Common myeloid progenitor, CD34-positive (primary cell): ENCODE results near the gene WHRN.

Experiments
- CTCF ChIA-PET: fragments of 350-600 bp; sonication (Branson Sonifier 250); formaldehyde crosslinking; loops from one replicate; lab custom pipeline; 2021; ENCODE audit warnings: antibody characterized with exemption; lab: Charles Lee
- POLR2A ChIA-PET: fragments of 350-600 bp; sonication (Branson Sonifier 250); formaldehyde crosslinking; loops from one replicate; lab custom pipeline; 2021; ENCODE audit warnings: antibody characterized with exemption; lab: Charles Lee
- DNase-seq, 3 donors: peaks; one replicate each; pipeline versions ENCODE4 v3.0.0 to v3.0.0-alpha.2; 2013
- H3K27ac ChIP-seq, 2 experiments: 1 replicate in 1 of 2; 2 replicates in 1 of 2; pipeline ENCODE4 v1.7.0; 2013; ENCODE audit warnings: inconsistent platforms in 2 of 2, low read length in 2 of 2, mild to moderate bottlenecking in 2 of 2, low read depth in 1 of 2, moderate library complexity in 1 of 2; ENCODE audit not compliant: severe bottlenecking in 2 of 2, insufficient read depth in 1 of 2, poor library complexity in 1 of 2
- H3K27me3 ChIP-seq, 5 experiments: replicated peaks in 2 of 5; 1 replicate in 3 of 5; 2 replicates in 2 of 5; pipeline versions ENCODE4 v1.6.1 to v1.7.0; 2013; ENCODE audit warnings: low read length in 4 of 5, mild to moderate bottlenecking in 2 of 5, moderate library complexity in 2 of 5, inconsistent platforms in 1 of 5; ENCODE audit not compliant: insufficient read depth in 5 of 5, control insufficient read depth in 4 of 5
- H3K36me3 ChIP-seq, 4 experiments: 1 replicate in 2 of 4; 2 replicates in 2 of 4; pipeline versions ENCODE4 v1.6.1 to v1.7.0; 2013; ENCODE audit warnings: low read length in 3 of 4, control low read depth in 1 of 4, mild to moderate bottlenecking in 1 of 4; ENCODE audit not compliant: control insufficient read depth in 4 of 4, insufficient read depth in 4 of 4
- H3K4me1 ChIP-seq, 4 experiments: 1 replicate in 3 of 4; 2 replicates in 1 of 4; pipeline versions ENCODE4 v1.6.1 to v1.7.1; 2013; ENCODE audit warnings: low read length in 3 of 4, mild to moderate bottlenecking in 3 of 4, control low read depth in 1 of 4, inconsistent platforms in 1 of 4, moderate library complexity in 1 of 4; ENCODE audit not compliant: control insufficient read depth in 4 of 4, insufficient read depth in 4 of 4; ENCODE audit errors: control extremely low read depth in 1 of 4
- H3K4me3 ChIP-seq, 7 experiments: 1 replicate in 4 of 7; 2 replicates in 3 of 7; pipeline versions ENCODE4 v1.5.1 to v1.7.0; 2013; ENCODE audit warnings: mild to moderate bottlenecking in 7 of 7, low read length in 6 of 7, moderate library complexity in 6 of 7, inconsistent platforms in 2 of 7, low read depth in 2 of 7, control low read depth in 1 of 7; ENCODE audit not compliant: insufficient read depth in 4 of 7, control insufficient read depth in 1 of 7; ENCODE audit errors: extremely low read depth in 1 of 7
- H3K9me3 ChIP-seq, 5 experiments: 1 replicate in 4 of 5; 2 replicates in 1 of 5; pipeline versions ENCODE4 v1.6.1 to v1.7.1; 2013; ENCODE audit warnings: low read length in 4 of 5, mild to moderate bottlenecking in 2 of 5, inconsistent platforms in 1 of 5, low read depth in 1 of 5, moderate library complexity in 1 of 5; ENCODE audit not compliant: control insufficient read depth in 4 of 5, insufficient read depth in 2 of 5; ENCODE audit errors: control extremely low read depth in 1 of 5
- WGBS: methylation state at CpG from one replicate; pipeline ENCODE4 v1.1.5; 2013; ENCODE audit not compliant: insufficient coverage; 5-methylcytosine and 5-hydroxymethylcytosine counted together

WHRN gene

GRCh38 chr9:114383521-114384231, 121.6 kb downstream of the WHRN start:
- Histone ChIP-seq H3K9me3 (no peaks in the 10 kb centered on the region), H3K4me1 (peaks cover 36 to 80% (median 74%) of the 10 kb centered on the region in 4 experiments), H3K36me3 (peaks cover 8 to 39% (median 22%) of the 10 kb centered on the region in 4 experiments), H3K4me3 (peak overlapping the region in 6 of 7 experiments; percentile 19 to 62 (median 42)), H3K27me3 (no peaks in the 10 kb centered on the region), H3K27ac (peak overlapping the region; percentile 77 to 88)
- ChIA-PET CTCF (interaction anchor here (1.4 to 17.9 kb wide), 7 partner anchors 10 to 270 kb away, joined by 3 to 255 read pairs (median 5); no protein-coding TSS in a partner anchor), POLR2A (interaction anchor here (3.3 kb wide), 1 partner anchor 11 kb away, joined by 21 read pairs; no protein-coding TSS in a partner anchor)
- DNase-seq, result no peak
- 15% methylated on average over 4 of the region's 8 CpGs for WGBS

GRCh38 chr9:114382699-114383520, 122.4 kb downstream of the WHRN start:
- H3K36me3 ChIP-seq, result peaks cover 10 to 47% (median 26%) of the 10 kb centered on the region in 4 experiments
- no peaks in the 10 kb centered on the region for H3K27me3 ChIP-seq
- CTCF ChIA-PET, result interaction anchor here (1.4 to 17.9 kb wide), 5 partner anchors 11 to 44 kb away, joined by 5 to 255 read pairs (median 5); no protein-coding TSS in a partner anchor
- peaks cover 36 to 74% (median 68%) of the 10 kb centered on the region in 4 experiments for H3K4me1 ChIP-seq
- H3K4me3 ChIP-seq, result peak overlapping the region in 6 of 7 experiments; percentile 19 to 62 (median 52)
- H3K27ac ChIP-seq, result peak overlapping the region; percentile 77 to 88
- POLR2A ChIA-PET, result interaction anchor here (3.3 kb wide), 1 partner anchor 10 kb away, joined by 21 read pairs; no protein-coding TSS in a partner anchor
- H3K9me3 ChIP-seq, result no peaks in the 10 kb centered on the region
- DNase-seq, result peak; percentile 54 to 73 (median 66)
- WGBS, result 15% methylated on average over 13 of the region's 17 CpGs

GRCh38 chr9:114378883-114379282, 126.4 kb downstream of the WHRN start:
- 98% methylated on average over 4 of the region's 5 CpGs for WGBS
- Histone ChIP-seq H3K36me3 (peaks cover 19 to 78% (median 42%) of the 10 kb centered on the region in 4 experiments), H3K27me3 (no peaks in the 10 kb centered on the region), H3K4me1 (peaks cover 31 to 69% (median 63%) of the 10 kb centered on the region in 4 experiments), H3K9me3 (no peaks in the 10 kb centered on the region), H3K27ac (no peak overlapping the region), H3K4me3 (no peak overlapping the region)
- ChIA-PET CTCF (interaction anchor here (0.7 to 2.8 kb wide), 5 partner anchors 9 to 26 kb away, joined by 3 to 9 read pairs (median 5); no protein-coding TSS in a partner anchor), POLR2A (no interaction called here)
- no peak for DNase-seq

- Histone ChIP-seq H3K4me3 (no peak overlapping the region), H3K36me3 (peaks cover 19 to 78% (median 44%) of the 10 kb centered on the region in 4 experiments), H3K27ac (no peak overlapping the region), H3K9me3 (no peaks in the 10 kb centered on the region), H3K4me1 (peaks cover 31 to 69% (median 62%) of the 10 kb centered on the region in 4 experiments), H3K27me3 (no peaks in the 10 kb centered on the region)
- DNase-seq, result no peak
- WGBS, result 100% methylated on average over 8 of the region's 8 CpGs
- ChIA-PET CTCF (interaction anchor here (0.9 to 2.8 kb wide), 4 partner anchors 9 to 13 kb away, joined by 3 to 24 read pairs (median 4); partner anchors contain the start of gene AKNA), POLR2A (interaction anchor here (0.6 kb wide), 1 partner anchor 37 kb away, joined by 3 read pairs; no protein-coding TSS in a partner anchor)
Measured at GRCh38 chr9:114378016-114378415, 127.3 kb downstream of the WHRN start.

- ChIA-PET CTCF (interaction anchor here (1.0 to 2.8 kb wide), 5 partner anchors 10 to 278 kb away, joined by 3 to 24 read pairs (median 4); partner anchors contain the start of gene AKNA), POLR2A (no interaction called here)
- Histone ChIP-seq H3K27ac (peak overlapping the region in 1 of 2 experiments; percentile 76), H3K4me1 (peaks cover 22 to 67% (median 61%) of the 10 kb centered on the region in 4 experiments), H3K27me3 (no peaks in the 10 kb centered on the region), H3K4me3 (no peak overlapping the region), H3K9me3 (no peaks in the 10 kb centered on the region), H3K36me3 (peaks cover 19 to 83% (median 43%) of the 10 kb centered on the region in 4 experiments)
- 89% methylated on average over 19 of the region's 19 CpGs for WGBS
- no peak for DNase-seq
Measured at GRCh38 chr9:114376586-114377445, 128.5 kb downstream of the WHRN start.
